ENCODE measurements around the gene PRKN. TPM values are rescaled to one million over a fixed set of nuclear protein-coding genes. Genes with fewer than 3 reads are reported as not detected.
"Not testable (repeated sequence)": the region's sequence is repeated elsewhere in the genome, so short reads cannot be mapped to it uniquely, and the experiment has no call there.

The PRKN gene
- total RNA-seq, 1 donor from 2014 or later, result 5.7 TPM

- Mint-ChIP-seq H3K27me3 (ENCODE audit: low read depth) (no peaks in the 10 kb centered on the region), H3K9me3 (ENCODE audit: low read depth) (peaks cover 4% of the 10 kb centered on the region), H3K4me1 (ENCODE audit: low read depth) (peaks cover 5% of the 10 kb centered on the region), H3K4me3 (ENCODE audit: unreplicated experiment) (no peak overlapping the region), H3K27ac (ENCODE audit: unreplicated experiment) (no peak overlapping the region), H3K36me3 (ENCODE audit: low read depth) (no peaks in the 10 kb centered on the region)
- no peak for DNase-seq (ENCODE audit: low spot score)
- TF ChIP-seq CTCF (IDR thresholded peaks at IDR 0.05), result no peak
Measured at GRCh38 chr6:161496941-161497340, 1230.6 kb downstream of the PRKN start.

- not testable (repeated sequence) for DNase-seq (ENCODE audit: low spot score); H3K36me3 Mint-ChIP-seq (ENCODE audit: low read depth); H3K9me3 Mint-ChIP-seq (ENCODE audit: low read depth); H3K27ac Mint-ChIP-seq (ENCODE audit: unreplicated experiment); H3K4me3 Mint-ChIP-seq (ENCODE audit: unreplicated experiment); H3K27me3 Mint-ChIP-seq (ENCODE audit: low read depth); H3K4me1 Mint-ChIP-seq (ENCODE audit: low read depth)
Measured at GRCh38 chr6:161496271-161496670, 1231.3 kb downstream of the PRKN start.

- peaks cover 4% of the 10 kb centered on the region for H3K9me3 Mint-ChIP-seq (ENCODE audit: low read depth)
- no peak for DNase-seq (ENCODE audit: low spot score)
- H3K4me3 Mint-ChIP-seq (ENCODE audit: unreplicated experiment), result no peak overlapping the region
- no peaks in the 10 kb centered on the region for H3K27me3 Mint-ChIP-seq (ENCODE audit: low read depth)
- peaks cover 5% of the 10 kb centered on the region for H3K4me1 Mint-ChIP-seq (ENCODE audit: low read depth)
- no peaks in the 10 kb centered on the region for H3K36me3 Mint-ChIP-seq (ENCODE audit: low read depth)
- no peak overlapping the region for H3K27ac Mint-ChIP-seq (ENCODE audit: unreplicated experiment)
- TF ChIP-seq CTCF (IDR thresholded peaks at IDR 0.05), result no peak
Measured at GRCh38 chr6:161494566-161494965, 1233.0 kb downstream of the PRKN start.

- Mint-ChIP-seq H3K27ac (ENCODE audit: unreplicated experiment) (no peak overlapping the region), H3K4me1 (ENCODE audit: low read depth) (peaks cover 5% of the 10 kb centered on the region), H3K4me3 (ENCODE audit: unreplicated experiment) (no peak overlapping the region), H3K36me3 (ENCODE audit: low read depth) (no peaks in the 10 kb centered on the region), H3K27me3 (ENCODE audit: low read depth) (no peaks in the 10 kb centered on the region), H3K9me3 (ENCODE audit: low read depth) (peaks cover 3% of the 10 kb centered on the region)
- DNase-seq (ENCODE audit: low spot score), result no peak
- TF ChIP-seq CTCF (IDR thresholded peaks at IDR 0.05), result no peak
Measured at GRCh38 chr6:161493576-161494118, 1233.9 kb downstream of the PRKN start.

- no peak overlapping the region for H3K27ac Mint-ChIP-seq (ENCODE audit: unreplicated experiment)
- H3K4me3 Mint-ChIP-seq (ENCODE audit: unreplicated experiment), result no peak overlapping the region
- H3K36me3 Mint-ChIP-seq (ENCODE audit: low read depth), result no peaks in the 10 kb centered on the region
- no peaks in the 10 kb centered on the region for H3K27me3 Mint-ChIP-seq (ENCODE audit: low read depth)
- no peak for TF ChIP-seq CTCF (IDR thresholded peaks at IDR 0.05)
- H3K4me1 Mint-ChIP-seq (ENCODE audit: low read depth), result peaks cover 16% of the 10 kb centered on the region
- no peak for DNase-seq (ENCODE audit: low spot score)
- H3K9me3 Mint-ChIP-seq (ENCODE audit: low read depth), result no peaks in the 10 kb centered on the region
Measured at GRCh38 chr6:161489626-161490306, 1237.8 kb downstream of the PRKN start.

GRCh38 chr6:161487694-161488093 is 1239.9 kb downstream of the PRKN start:
- TF ChIP-seq CTCF (IDR thresholded peaks at IDR 0.05), result no peak
- H3K27me3 Mint-ChIP-seq (ENCODE audit: low read depth), result no peaks in the 10 kb centered on the region
- no peaks in the 10 kb centered on the region for H3K36me3 Mint-ChIP-seq (ENCODE audit: low read depth)
- no peaks in the 10 kb centered on the region for H3K9me3 Mint-ChIP-seq (ENCODE audit: low read depth)
- peak overlapping the region; percentile 38 for H3K27ac Mint-ChIP-seq (ENCODE audit: unreplicated experiment)
- H3K4me1 Mint-ChIP-seq (ENCODE audit: low read depth), result peaks cover 19% of the 10 kb centered on the region
- DNase-seq (ENCODE audit: low spot score), result no peak
- no peak overlapping the region for H3K4me3 Mint-ChIP-seq (ENCODE audit: unreplicated experiment)
